ENCODE results near the gene PPP2R2C. TPM values are rescaled to one million over a fixed set of nuclear protein-coding genes. Genes with fewer than 3 reads are reported as not detected.

The PPP2R2C gene
- total RNA-seq, 1 experiment from 2014 or later: 26.7 TPM

- Histone ChIP-seq H3K9me3 (ENCODE audit: control insufficient read depth, insufficient read depth, low read depth, low read length) (no peaks in the 10 kb centered on the region), H3K27me3 (ENCODE audit: control insufficient read depth, insufficient read depth, low read length) (no peaks in the 10 kb centered on the region), H3K4me1 (ENCODE audit: control insufficient read depth, insufficient read depth, low read length) (peaks cover 13% of the 10 kb centered on the region), H3K36me3 (ENCODE audit: control insufficient read depth, insufficient read depth, low read length) (no peaks in the 10 kb centered on the region), H3K4me3 (ENCODE audit: low read depth in 2 of 2, low read length in 2 of 2) (no peak overlapping the region), H3K27ac (ENCODE audit: low read length) (no peak overlapping the region)
- ChIA-PET CTCF (no interaction called here), POLR2A (no interaction called here)
- ATAC-seq: no peak
- in situ Hi-C loops (cut with HindIII; ENCODE audit: low pct_unique_long_range_greater_than_20kb, low sequenced_read_pairs): no loop called here
- intact Hi-C loops (cut with micrococcal nuclease; ENCODE audit: unreplicated experiment): no loop called here
- no peak for DNase-seq (ENCODE audit: low read depth, low spot score)
- no TSS peak for BruUV-seq (replicated peaks)
- TF ChIP-seq REST (IDR thresholded peaks at IDR 0.05; ENCODE audit: insufficient read depth in 1 of 2, low read depth in 2 of 2, low read length in 1 of 2) (no peak), CTCF (IDR thresholded peaks at IDR 0.05) (no peak), TCF7L2 (IDR thresholded peaks at IDR 0.05; ENCODE audit: low read depth, low read length) (no peak), SIN3A (IDR thresholded peaks at IDR 0.05; ENCODE audit: borderline replicate concordance, insufficient read depth, low read depth, low read length) (no peak), POLR2AphosphoS5 (IDR thresholded peaks at IDR 0.05; ENCODE audit: low read depth, low read length) (no peak)
Measured at GRCh38 chr4:6394671-6395081, 77.7 kb downstream of the PPP2R2C start.

GRCh38 chr4:6393544-6394475 lies 78.6 kb downstream of the PPP2R2C start:
- Histone ChIP-seq H3K4me1 (ENCODE audit: control insufficient read depth, insufficient read depth, low read length) (peaks cover 13% of the 10 kb centered on the region), H3K36me3 (ENCODE audit: control insufficient read depth, insufficient read depth, low read length) (no peaks in the 10 kb centered on the region), H3K9me3 (ENCODE audit: control insufficient read depth, insufficient read depth, low read depth, low read length) (no peaks in the 10 kb centered on the region), H3K27me3 (ENCODE audit: control insufficient read depth, insufficient read depth, low read length) (no peaks in the 10 kb centered on the region), H3K4me3 (ENCODE audit: low read depth in 2 of 2, low read length in 2 of 2) (no peak overlapping the region), H3K27ac (ENCODE audit: low read length) (no peak overlapping the region)
- intact Hi-C loops (cut with micrococcal nuclease; ENCODE audit: unreplicated experiment) (no loop called here), in situ Hi-C loops (cut with HindIII; ENCODE audit: low pct_unique_long_range_greater_than_20kb, low sequenced_read_pairs) (no loop called here)
- CTCF ChIA-PET: no interaction called here
- ATAC-seq: no peak
- no peak for DNase-seq (ENCODE audit: low read depth, low spot score)
- BruUV-seq (replicated peaks): no TSS peak
- TF ChIP-seq REST (IDR thresholded peaks at IDR 0.05; ENCODE audit: insufficient read depth in 1 of 2, low read depth in 2 of 2, low read length in 1 of 2): no peak
- no peak for TF ChIP-seq POLR2AphosphoS5 (IDR thresholded peaks at IDR 0.05; ENCODE audit: low read depth, low read length)
- TF ChIP-seq SIN3A (IDR thresholded peaks at IDR 0.05; ENCODE audit: borderline replicate concordance, insufficient read depth, low read depth, low read length): no peak
- TF ChIP-seq TCF7L2 (IDR thresholded peaks at IDR 0.05; ENCODE audit: low read depth, low read length): no peak
- no peak for TF ChIP-seq CTCF (IDR thresholded peaks at IDR 0.05)
- POLR2A ChIA-PET: no interaction called here
